IMR-90 (cell line): Measurements from ENCODE around the gene RPA3. TPM values are rescaled to one million over a fixed set of nuclear protein-coding genes. Genes with fewer than 3 reads are reported as not detected.

Experiments
- ATAC-seq: fragments of 200-7000 bp; cut with Tn5 transposase; 2 replicates; pipeline ENCODE4 v1.9.1; 2020; ENCODE audit warnings: low read depth, mild to moderate bottlenecking, moderate library complexity
- BruUV-seq: library from RNA; stranded (reverse); fragments of 400-500 nt; replicated peaks from 2 replicates; lab custom pipeline; 2021; lab: Mats Ljungman, UMichigan
- CTCF ChIA-PET: fragments of 300-600 bp; formaldehyde crosslinking; extraction: SDS; loops from one replicate; lab custom pipeline; 2021; ENCODE audit warnings: antibody characterized with exemption; lab: Yijun Ruan, JAX
- POLR2A ChIA-PET: fragments of 300-600 bp; sonication (Branson Sonifier 250); formaldehyde crosslinking; loops from one replicate; lab custom pipeline; 2022; ENCODE audit warnings: antibody characterized with exemption; ENCODE audit not compliant: unreplicated experiment; lab: Charles Lee
- DNase-seq: peaks from one replicate; pipeline ENCODE4 v3.0.0; 2013
- H2AFZ ChIP-seq: replicated peaks from 2 replicates; pipeline ENCODE3; 2013; ENCODE audit warnings: low read length, mild to moderate bottlenecking; ENCODE audit not compliant: poor library complexity
- H2AK5ac ChIP-seq: 2 replicates; pipeline ENCODE4 v1.6.1; 2013; ENCODE audit warnings: low read depth, low read length, inconsistent platforms
- H2AK9ac ChIP-seq: replicated peaks from 2 replicates; pipeline ENCODE3; 2013; ENCODE audit warnings: mild to moderate bottlenecking, low read depth, low read length, moderate library complexity; ENCODE audit not compliant: poor library complexity
- H2BK120ac ChIP-seq: 2 replicates; pipeline ENCODE4 v1.6.1; 2013; ENCODE audit warnings: low read depth, low read length, inconsistent platforms
- H2BK15ac ChIP-seq: 3 replicates; pipeline ENCODE4 v1.6.1; 2013; ENCODE audit warnings: low read depth, low read length, inconsistent platforms
- H2BK20ac ChIP-seq: 2 replicates; pipeline ENCODE4 v1.6.1; 2013; ENCODE audit warnings: low read depth, mild to moderate bottlenecking, inconsistent platforms, low read length, moderate library complexity
- H2BK5ac ChIP-seq: 2 replicates; pipeline ENCODE4 v1.6.1; 2013; ENCODE audit warnings: mild to moderate bottlenecking, low read depth, low read length, inconsistent platforms; ENCODE audit not compliant: poor library complexity, severe bottlenecking
- H3K14ac ChIP-seq: replicated peaks from 2 replicates; pipeline ENCODE4 v1.6.1; 2013; ENCODE audit warnings: low read depth, low read length, inconsistent platforms
- H3K18ac ChIP-seq: 2 replicates; pipeline ENCODE4 v1.6.1; 2013; ENCODE audit warnings: low read depth, low read length, control low read depth
- H3K23ac ChIP-seq: 2 replicates; pipeline ENCODE4 v1.6.1; 2013; ENCODE audit warnings: low read depth, low read length, inconsistent platforms
- H3K27ac ChIP-seq: 2 replicates; pipeline ENCODE4 v1.5.1; 2013; ENCODE audit warnings: mild to moderate bottlenecking, control low read depth, low read length; ENCODE audit not compliant: insufficient read depth
- H3K27me3 ChIP-seq: 2 replicates; pipeline ENCODE4 v1.6.1; 2013; ENCODE audit warnings: low read length; ENCODE audit not compliant: control insufficient read depth, insufficient read depth
- H3K36me3 ChIP-seq: 2 replicates; pipeline ENCODE4 v1.6.1; 2013; ENCODE audit warnings: low read length, mixed read lengths; ENCODE audit not compliant: control insufficient read depth, insufficient read depth
- H3K4ac ChIP-seq: 2 replicates; pipeline ENCODE4 v1.6.1; 2013; ENCODE audit warnings: low read depth, low read length, inconsistent platforms
- H3K4me1 ChIP-seq: 2 replicates; pipeline ENCODE4 v1.6.1; 2013; ENCODE audit warnings: low read length, mixed read lengths; ENCODE audit not compliant: control insufficient read depth, insufficient read depth
- H3K4me2 ChIP-seq: 2 replicates; pipeline ENCODE4 v1.6.1; 2013; ENCODE audit warnings: low read depth, mild to moderate bottlenecking, control low read depth, low read length, moderate library complexity
- H3K4me3 ChIP-seq: 2 replicates; pipeline ENCODE4 v1.5.1; 2013; ENCODE audit warnings: low read depth, mild to moderate bottlenecking, control low read depth, low read length, moderate library complexity; ENCODE audit not compliant: insufficient read depth
- H3K56ac ChIP-seq: 2 replicates; pipeline ENCODE4 v1.6.1; 2013; ENCODE audit warnings: low read length, inconsistent platforms; ENCODE audit not compliant: insufficient read depth; ENCODE audit errors: extremely low read depth
- H3K79me1 ChIP-seq, 2 experiments: 2 replicates each; pipeline ENCODE4 v1.6.1; 2013; ENCODE audit warnings: low read length in 2 of 2, inconsistent platforms in 1 of 2, low read depth in 1 of 2
- H3K9ac ChIP-seq: 2 replicates; pipeline ENCODE4 v1.6.1; 2013; ENCODE audit warnings: low read depth, low read length, control low read depth
- H3K9me1 ChIP-seq: 2 replicates; pipeline ENCODE4 v1.6.1; 2013; ENCODE audit warnings: low read length, inconsistent platforms; ENCODE audit not compliant: insufficient read depth
- H3K9me3 ChIP-seq: 2 replicates; pipeline ENCODE4 v1.6.1; 2013; ENCODE audit warnings: low read length; ENCODE audit not compliant: control insufficient read depth, insufficient read depth
- H4K20me1 ChIP-seq: 2 replicates; pipeline ENCODE4 v1.6.1; 2013; ENCODE audit warnings: low read length, inconsistent platforms; ENCODE audit not compliant: insufficient read depth
- H4K5ac ChIP-seq: 2 replicates; pipeline ENCODE4 v1.6.1; 2013; ENCODE audit warnings: mild to moderate bottlenecking, low read depth, low read length, control low read depth
- H4K8ac ChIP-seq, 2 experiments: 2 replicates each; pipeline ENCODE4 v1.6.1; 2013; ENCODE audit warnings: low read depth in 2 of 2, low read length in 2 of 2, control low read depth in 1 of 2, inconsistent platforms in 1 of 2
- H4K91ac ChIP-seq: 2 replicates; pipeline ENCODE4 v1.6.1; 2013; ENCODE audit warnings: low read depth, low read length, inconsistent platforms; ENCODE audit not compliant: insufficient read depth
- ELK1 ChIP-seq: fragments of 150-350 bp; IDR thresholded peaks from 2 replicates; pipeline ENCODE4 v1.6.1; 2016; ENCODE audit warnings: low read depth, mild to moderate bottlenecking, low read length, moderate library complexity, borderline replicate concordance
- MAFK ChIP-seq: IDR thresholded peaks from 2 replicates; pipeline ENCODE4 v1.6.1; 2012; ENCODE audit warnings: low read depth, low read length, improper control_type of control experiment
- MAZ ChIP-seq: IDR thresholded peaks from 2 replicates; pipeline ENCODE4 v1.6.1; 2012; ENCODE audit warnings: low read depth, mild to moderate bottlenecking, low read length, improper control_type of control experiment, moderate library complexity, borderline replicate concordance
- MXI1 ChIP-seq: IDR thresholded peaks from 2 replicates; pipeline ENCODE4 v1.6.1; 2012; ENCODE audit warnings: low read depth, mild to moderate bottlenecking, low read length, moderate library complexity, borderline replicate concordance
- RAD21 ChIP-seq: IDR thresholded peaks from 2 replicates; pipeline ENCODE4 v1.6.1; 2012; ENCODE audit warnings: low read length, improper control_type of control experiment
- RCOR1 ChIP-seq: IDR thresholded peaks from 2 replicates; pipeline ENCODE4 v1.6.1; 2012; ENCODE audit warnings: mild to moderate bottlenecking, low read length, improper control_type of control experiment; ENCODE audit not compliant: insufficient replicate concordance
- USF2 ChIP-seq: fragments of 150-350 bp; IDR thresholded peaks from 2 replicates; pipeline ENCODE4 v1.6.1; 2017; ENCODE audit warnings: mild to moderate bottlenecking, antibody characterized with exemption, low read length, low read depth
- WGBS, 2 experiments: methylation state at CpG; one replicate each; pipeline versions ENCODE4 v1.1.5 to v1.1.7; 2013; ENCODE audit warnings: missing lambda C conversion rate in 2 of 2; ENCODE audit not compliant: insufficient read length in 1 of 2; ENCODE audit errors: extremely low coverage in 2 of 2; 5-methylcytosine and 5-hydroxymethylcytosine counted together
- dilution Hi-C: fragments of 300-500 bp; cut with HindIII; formaldehyde crosslinking; loops from one replicate; pipeline ENCODE4 v1.14.3; 2018; ENCODE audit warnings: low sequenced_read_pairs; ENCODE audit not compliant: unreplicated experiment
- in situ Hi-C: fragments of 300-500 bp; cut with MboI; formaldehyde crosslinking; loops from 3 replicates; pipeline ENCODE4 v1.14.3; 2019; ENCODE audit warnings: low sequenced_read_pairs, inconsistent platforms, mixed read lengths
- intact Hi-C: fragments of 100-400 bp; cut with micrococcal nuclease; formaldehyde crosslinking; loops from 2 replicates; pipeline ENCODE4 v1.10.0; 2022
- polyA plus RNA-seq, 3 experiments: library from polyadenylated mRNA; depleted of rRNA; stranded (reverse); fragments of >200 nt; gene quantifications; 2 replicates each; pipeline ENCODE4 v1.2.3, GENCODE V29; 2012; ENCODE audit warnings: low replicate concordance in 1 of 3
- total RNA-seq: library from RNA; depleted of rRNA; stranded (reverse); fragments of >200 nt; gene quantifications from 2 replicates; pipeline ENCODE4 v1.2.3, GENCODE V29; 2012

Gene RPA3
- total and polyA plus RNA-seq, 2 of the 4 experiments (the other 2 are of a cell fraction), result 12.7 to 21.1 TPM

- Histone ChIP-seq H4K5ac (no peak overlapping the region), H4K8ac (no peak overlapping the region), H3K9me3 (no peaks in the 10 kb centered on the region), H3K4me2 (no peak overlapping the region), H3K9ac (no peak overlapping the region), H3K14ac (no peak overlapping the region), H2AFZ (no peak overlapping the region), H3K4me1 (no peaks in the 10 kb centered on the region), H2BK20ac (no peak overlapping the region), H4K91ac (no peak overlapping the region), H3K56ac (no peak overlapping the region), H2BK15ac (no peak overlapping the region), H3K9me1 (no peaks in the 10 kb centered on the region), H3K18ac (no peak overlapping the region), H2AK9ac (no peak overlapping the region), H3K23ac (no peak overlapping the region), H3K27me3 (no peaks in the 10 kb centered on the region), H3K79me1 (no peaks in the 10 kb centered on the region), H2BK120ac (no peak overlapping the region), H3K36me3 (no peaks in the 10 kb centered on the region), H4K20me1 (no peaks in the 10 kb centered on the region), H2AK5ac (no peak overlapping the region), H3K27ac (no peak overlapping the region), H2BK5ac (no peak overlapping the region), H3K4ac (no peak overlapping the region), H3K4me3 (no peak overlapping the region)
- ChIA-PET POLR2A (no interaction called here), CTCF (no interaction called here)
- DNase-seq (no peak), ATAC-seq (no peak)
- in situ Hi-C loops (no loop called here), intact Hi-C loops (no loop called here), dilution Hi-C loops (no loop called here)
- no CpG with 5 or more reads among the region's 3 CpGs for WGBS, 2 experiments
- TF ChIP-seq MAFK (no peak), USF2 (no peak), RCOR1 (no peak), RAD21 (no peak), ELK1 (no peak), MXI1 (no peak), MAZ (no peak)
- no TSS peak for BruUV-seq
Observed at GRCh38 chr7:7617550-7617949, 100.9 kb downstream of the RPA3 start.
